ENCODE measurements around the gene RAPGEF4. TPM values are rescaled to one million over a fixed set of nuclear protein-coding genes. Genes with fewer than 3 reads are reported as not detected.
"Not testable (repeated sequence)": the region's sequence is repeated elsewhere in the genome, so short reads cannot be mapped to it uniquely, and the experiment has no call there.

Gene RAPGEF4
- total and polyA plus RNA-seq, 9 of the 15 experiments (the other 6 are each of a cell fraction or from before 2014, with no cell fraction given), result 0.04 to 0.33 (median 0.13) TPM; not detected in 6

DNA sequence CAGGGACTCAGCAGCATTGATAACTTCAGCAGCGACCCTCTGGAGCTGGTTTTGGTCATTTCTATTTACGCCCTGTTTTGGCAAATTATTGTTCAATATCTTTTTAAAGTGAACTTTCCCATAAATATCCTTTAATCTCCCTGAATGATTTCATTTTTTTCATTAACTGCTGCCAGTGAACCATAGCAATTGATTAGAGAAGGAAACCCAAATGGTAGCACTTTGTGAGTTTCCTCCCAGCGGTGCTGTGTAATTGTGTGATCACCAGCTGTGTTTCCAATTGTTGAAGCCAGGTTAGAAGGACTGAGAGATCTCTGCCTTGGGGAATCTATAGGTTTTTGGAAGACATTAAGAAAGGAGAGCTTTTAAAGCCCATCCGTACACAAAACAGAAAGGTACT lies 356.3 kb downstream of the RAPGEF4 start:
- DNase-seq (ENCODE audit: extremely low read depth in 1 of 4, low spot score in 3 of 4) (no peak), FAIRE-seq (no peak), ATAC-seq (no peak)
- intact Hi-C loops (cut with micrococcal nuclease), result loop anchor here (1.0 to 2.0 kb wide), 2 partner anchors 118 to 263 kb away; partner anchors contain the start of gene CDCA7
- CTCF ChIA-PET (ENCODE audit: low intra/inter-chr PET ratio), result no interaction called here
- Histone ChIP-seq H3K4me2 (ENCODE audit: insufficient read depth, low read length) (peak overlapping the region; percentile 87), H4K20me1 (replicated peaks; ENCODE audit: control insufficient read depth, insufficient read depth, low read length) (no peaks in the 10 kb centered on the region), H3K9me3 (replicated peaks; ENCODE audit: control insufficient read depth, insufficient read depth, low read depth, low read length) (no peaks in the 10 kb centered on the region), H3K4me1 (replicated peaks in 1 of 2; ENCODE audit: control insufficient read depth in 2 of 2, insufficient read depth in 2 of 2, low read length in 2 of 2) (peaks cover 10 to 28% of the 10 kb centered on the region in 2 experiments; a peak in 4 of 5 replicates), H3K9ac (ENCODE audit: insufficient read depth in 1 of 2, low read depth in 2 of 2, low read length in 2 of 2) (peak overlapping the region in 1 of 2 experiments; percentile 73; a peak in 1 of 4 replicates), H3K9me1 (ENCODE audit: control insufficient read depth, insufficient read depth, low read length) (no peaks in the 10 kb centered on the region), H3K27ac (ENCODE audit: extremely low read depth, low read depth, low read length) (peak overlapping the region; percentile 92), H3K79me2 (ENCODE audit: control insufficient read depth, insufficient read depth, low read length) (peaks cover 70% of the 10 kb centered on the region), H3K36me3 (ENCODE audit: control insufficient read depth, insufficient read depth, low read length) (peaks cover 51% of the 10 kb centered on the region), H3K27me3 (ENCODE audit: control insufficient read depth in 2 of 2, insufficient read depth in 2 of 2, low read length in 2 of 2) (no peaks in the 10 kb centered on the region), H3K4me3 (no peak overlapping the region), H2AFZ (ENCODE audit: low read depth, low read length) (no peak overlapping the region)
- POLR2A ChIA-PET, result interaction anchor here (0.6 to 4.9 kb wide), 14 partner anchors 8 to 1076 kb away, joined by 3 to 51 read pairs (median 3); no protein-coding TSS in a partner anchor
- peak; percentile 50; the same call in 1 of the 2 replicates for TF ChIP-seq KAT7 (CRISPR knock-in tag; IDR thresholded peaks at IDR 0.05; ENCODE audit: borderline replicate concordance)
- no peak for TF ChIP-seq ZBED1 (IDR thresholded peaks at IDR 0.05)
- BruUV-seq (replicated peaks), result no TSS peak
- 73% methylated on average over 4 of the region's 4 CpGs for WGBS (ENCODE audit: insufficient coverage, low coverage, missing lambda C conversion rate)
- in situ Hi-C loops (cut with MboI), result no loop called here

DNA sequence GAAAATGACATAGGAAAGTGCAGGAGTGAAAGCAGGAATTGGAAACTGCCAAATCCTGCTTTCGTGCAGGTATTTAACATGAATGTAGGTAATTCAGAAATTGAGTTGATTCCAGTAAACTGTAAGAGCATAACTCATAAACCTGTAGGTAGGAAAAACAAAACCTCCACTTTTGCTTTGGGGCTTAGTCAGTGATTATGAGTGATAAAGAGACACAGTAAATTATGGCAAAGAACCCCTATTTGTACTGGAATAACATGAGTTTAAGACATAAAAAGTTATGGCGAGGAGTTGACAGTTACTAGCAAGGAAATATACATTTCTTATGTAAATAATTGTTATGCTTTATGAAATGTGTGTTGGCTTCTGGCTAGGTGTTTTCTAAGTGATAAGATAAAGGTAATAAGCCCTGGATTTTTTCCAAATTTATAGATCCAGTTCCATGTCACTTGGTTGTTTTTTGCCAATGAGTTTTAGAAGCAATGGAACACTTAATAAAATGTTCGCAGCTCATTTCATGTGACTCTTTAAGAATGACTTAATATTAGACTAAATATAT lies 357.3 kb downstream of the RAPGEF4 start:
- DNase-seq (ENCODE audit: extremely low read depth in 1 of 4, low spot score in 3 of 4), result no peak
- Histone ChIP-seq H4K20me1 (replicated peaks; ENCODE audit: control insufficient read depth, insufficient read depth, low read length) (no peaks in the 10 kb centered on the region), H3K27ac (ENCODE audit: extremely low read depth, low read depth, low read length) (peak overlapping the region; percentile 31; the same call in 2 of the 3 replicates), H3K4me2 (ENCODE audit: insufficient read depth, low read length) (no peak overlapping the region), H3K4me1 (replicated peaks in 1 of 2; ENCODE audit: control insufficient read depth in 2 of 2, insufficient read depth in 2 of 2, low read length in 2 of 2) (peaks cover 10 to 28% of the 10 kb centered on the region in 2 experiments; a peak in 4 of 5 replicates), H3K9me3 (replicated peaks; ENCODE audit: control insufficient read depth, insufficient read depth, low read depth, low read length) (no peaks in the 10 kb centered on the region), H2AFZ (ENCODE audit: low read depth, low read length) (no peak overlapping the region), H3K36me3 (ENCODE audit: control insufficient read depth, insufficient read depth, low read length) (peaks cover 51% of the 10 kb centered on the region), H3K9me1 (ENCODE audit: control insufficient read depth, insufficient read depth, low read length) (no peaks in the 10 kb centered on the region), H3K9ac (ENCODE audit: insufficient read depth in 1 of 2, low read depth in 2 of 2, low read length in 2 of 2) (peak overlapping the region in 1 of 2 experiments; percentile 9; a peak in 1 of 4 replicates), H3K4me3 (no peak overlapping the region), H3K27me3 (ENCODE audit: control insufficient read depth in 2 of 2, insufficient read depth in 2 of 2, low read length in 2 of 2) (no peaks in the 10 kb centered on the region), H3K79me2 (ENCODE audit: control insufficient read depth, insufficient read depth, low read length) (peaks cover 60% of the 10 kb centered on the region)
- in situ Hi-C loops (cut with MboI) (no loop called here), intact Hi-C loops (cut with micrococcal nuclease) (no loop called here)
- POLR2A ChIA-PET, result interaction anchor here (1.2 to 4.9 kb wide), 2 partner anchors 14 to 26 kb away, joined by 3 to 51 read pairs; no protein-coding TSS in a partner anchor
- WGBS (ENCODE audit: insufficient coverage, low coverage, missing lambda C conversion rate), result 68% methylated on average over 3 of the region's 3 CpGs
- no peak for FAIRE-seq
- BruUV-seq (replicated peaks), result no TSS peak
- CTCF ChIA-PET (ENCODE audit: low intra/inter-chr PET ratio), result no interaction called here
- no peak for TF ChIP-seq CTBP1 (IDR thresholded peaks at IDR 0.05; ENCODE audit: borderline replicate concordance)
- no peak for TF ChIP-seq ZNF316 (IDR thresholded peaks at IDR 0.05)
- peak; percentile 38; the same call in 1 of the 2 replicates for TF ChIP-seq DPF2 (IDR thresholded peaks at IDR 0.05)
- TF ChIP-seq STAT5A (IDR thresholded peaks at IDR 0.05; ENCODE audit: borderline replicate concordance, low read length), result no peak
- no peak for TF ChIP-seq HDAC6 (IDR thresholded peaks at IDR 0.05; ENCODE audit: low read depth, low read length)
- TF ChIP-seq ZNF134 (CRISPR knock-in tag; conservative IDR thresholded peaks at IDR 0.05), result no peak
- TF ChIP-seq U2AF2 (optimal IDR thresholded peaks at IDR 0.05; ENCODE audit: low read depth, low read length), result no peak
- no peak for ATAC-seq

GRCh38 chr2:173093617-173094016 lies 358.0 kb downstream of the RAPGEF4 start:
- H3K27me3 ChIP-seq (ENCODE audit: control insufficient read depth in 2 of 2, insufficient read depth in 2 of 2, low read length in 2 of 2); H2AFZ ChIP-seq (ENCODE audit: low read depth, low read length); intact Hi-C loops (cut with micrococcal nuclease); H3K4me2 ChIP-seq (ENCODE audit: insufficient read depth, low read length); H3K9me3 ChIP-seq (replicated peaks; ENCODE audit: control insufficient read depth, insufficient read depth, low read depth, low read length); DNase-seq (ENCODE audit: extremely low read depth in 1 of 4, low spot score in 3 of 4); H3K9ac ChIP-seq (ENCODE audit: insufficient read depth in 1 of 2, low read depth in 2 of 2, low read length in 2 of 2); FAIRE-seq; POLR2A ChIA-PET; H3K27ac ChIP-seq (ENCODE audit: extremely low read depth, low read depth, low read length); in situ Hi-C loops (cut with MboI); ATAC-seq; H3K4me3 ChIP-seq; H3K9me1 ChIP-seq (ENCODE audit: control insufficient read depth, insufficient read depth, low read length); H4K20me1 ChIP-seq (replicated peaks; ENCODE audit: control insufficient read depth, insufficient read depth, low read length): not testable (repeated sequence)
- CTCF ChIA-PET (ENCODE audit: low intra/inter-chr PET ratio), result interaction anchor here (0.6 kb wide), 1 partner anchor 66 kb away, joined by 3 read pairs; no protein-coding TSS in a partner anchor
- peaks cover 10 to 28% of the 10 kb centered on the region in 2 experiments; a peak in 4 of 5 replicates for H3K4me1 ChIP-seq (replicated peaks in 1 of 2; ENCODE audit: control insufficient read depth in 2 of 2, insufficient read depth in 2 of 2, low read length in 2 of 2)
- WGBS (ENCODE audit: insufficient coverage, low coverage, missing lambda C conversion rate), result 93% methylated on average over 2 of the region's 2 CpGs
- peaks cover 51% of the 10 kb centered on the region for H3K36me3 ChIP-seq (ENCODE audit: control insufficient read depth, insufficient read depth, low read length)
- BruUV-seq (replicated peaks), result TSS peak; percentile 19
- peaks cover 53% of the 10 kb centered on the region for H3K79me2 ChIP-seq (ENCODE audit: control insufficient read depth, insufficient read depth, low read length)

Data from K562 (cell line).